ENCODE results near the gene PLXNC1.

- TF ChIP-seq BRCA1 (IDR thresholded peaks at IDR 0.05) (no peak), BRCA1 (CRISPR knock-in tag; IDR thresholded peaks at IDR 0.05) (no peak), ZBTB26 (CRISPR knock-in tag; IDR thresholded peaks at IDR 0.05) (no peak)
Measured at GRCh38 chr12:94223842-94224241, 75.5 kb downstream of the PLXNC1 start.

Data from K562 (cell line).